GM10847 (cell line): Measurements from ENCODE around the gene PFKP.

Source experiments
- POLR2A ChIP-seq: IDR thresholded peaks from 2 replicates; pipeline ENCODE4 v1.6.1; 2011; ENCODE audit not compliant: insufficient read length; ENCODE audit errors: extremely low read depth

PFKP gene

GRCh38 chr10:3100856-3101640 lies 33.7 kb downstream of the PFKP start:
- TF ChIP-seq POLR2A = no peak

- TF ChIP-seq POLR2A = no peak
Measured at GRCh38 chr10:3102720-3103427, 35.5 kb downstream of the PFKP start.

- TF ChIP-seq POLR2A = no peak
Measured at GRCh38 chr10:3103646-3104045, 36.3 kb downstream of the PFKP start.

GRCh38 chr10:3104251-3104918 lies 37.0 kb downstream of the PFKP start:
- no peak for TF ChIP-seq POLR2A

- no peak for TF ChIP-seq POLR2A
Measured at GRCh38 chr10:3105166-3105565, 37.8 kb downstream of the PFKP start.

- TF ChIP-seq POLR2A = no peak
Measured at GRCh38 chr10:3105905-3106304, 38.6 kb downstream of the PFKP start.

GRCh38 chr10:3106928-3107425 lies 39.6 kb downstream of the PFKP start:
- no peak for TF ChIP-seq POLR2A

GRCh38 chr10:3107426-3107961 lies 40.1 kb downstream of the PFKP start:
- no peak for TF ChIP-seq POLR2A

GRCh38 chr10:3108033-3108432 lies 40.7 kb downstream of the PFKP start:
- no peak for TF ChIP-seq POLR2A

- no peak for TF ChIP-seq POLR2A
Measured at GRCh38 chr10:3108575-3109105, 41.3 kb downstream of the PFKP start.

GRCh38 chr10:3109196-3109595 lies 41.8 kb downstream of the PFKP start:
- no peak for TF ChIP-seq POLR2A

- TF ChIP-seq POLR2A = no peak
Measured at GRCh38 chr10:3109633-3110032, 42.3 kb downstream of the PFKP start.

GRCh38 chr10:3110782-3111620 lies 43.7 kb downstream of the PFKP start:
- TF ChIP-seq POLR2A = no peak

- TF ChIP-seq POLR2A = no peak
Measured at GRCh38 chr10:3111621-3112163, 44.3 kb downstream of the PFKP start.
